Renal pelvis (tissue), 12 donors: ENCODE data around the gene SERP1. TPM values are rescaled to one million over a fixed set of nuclear protein-coding genes. Genes with fewer than 3 reads are reported as not detected.

ENCODE experiments used
- DNase-seq: peaks from one replicate; pipeline ENCODE4 v3.0.0-alpha.2; 2013
- long read RNA-seq, 16 experiments: transcript quantifications; one replicate each; lab custom pipeline, GENCODE V29; 2026
- polyA plus RNA-seq, 3 donors: library from polyadenylated mRNA; unstranded; fragments of 120-200 nt; gene quantifications; one replicate each; pipeline ENCODE4 v1.2.1, GENCODE V29; 2013; ENCODE audit not compliant: insufficient read length in 3 of 3

Gene SERP1
- polyA plus RNA-seq, result 100 to 1,000 TPM; 113 to 124 (median 115) TPM
- long read RNA-seq, donor 1, transcript SERP1-206 (2 exons, 1,596 nt), result minor isoform, 5 of 251 reads
- long read RNA-seq, donor 1, transcript SERP1-201 (3 exons, 3,171 nt), result major isoform, 67 of 251 reads
- long read RNA-seq, donor 1, partial matches to known transcripts, result 176 of 251 reads
- long read RNA-seq, donor 1, other reads (novel, unspliced or antisense), result 0 of 251 reads
- long read RNA-seq, donor 2, transcript SERP1-201 (3 exons, 3,171 nt), result major isoform, 93 of 95 reads
- long read RNA-seq, donor 2, partial matches to known transcripts, result 0 of 95 reads
- long read RNA-seq, donor 2, other reads (novel, unspliced or antisense), result 0 of 95 reads
- long read RNA-seq, donor 3, transcript SERP1-201 (3 exons, 3,171 nt), result major isoform, 77 of 101 reads
- long read RNA-seq, donor 3, partial matches to known transcripts, result 18 of 101 reads
- long read RNA-seq, donor 3, other reads (novel, unspliced or antisense), result 0 of 101 reads
- long read RNA-seq, donor 4, transcript SERP1-201 (3 exons, 3,171 nt), result major isoform, 83 of 98 reads
- long read RNA-seq, donor 4, transcript SERP1-206 (2 exons, 1,596 nt), result minor isoform, 5 of 98 reads
- long read RNA-seq, donor 4, partial matches to known transcripts, result 8 of 98 reads
- long read RNA-seq, donor 4, other reads (novel, unspliced or antisense), result 0 of 98 reads
- long read RNA-seq, donor 5, transcript SERP1-206 (2 exons, 1,596 nt), result minor isoform, 5 of 55 reads
- long read RNA-seq, donor 5, transcript SERP1-201 (3 exons, 3,171 nt), result major isoform, 49 of 55 reads
- long read RNA-seq, donor 5, partial matches to known transcripts, result 0 of 55 reads
- long read RNA-seq, donor 5, other reads (novel, unspliced or antisense), result 0 of 55 reads
- long read RNA-seq, donor 6, transcript SERP1-201 (3 exons, 3,171 nt), result major isoform, 66 of 165 reads
- long read RNA-seq, donor 6, transcript SERP1-206 (2 exons, 1,596 nt), result minor isoform, 5 of 165 reads
- long read RNA-seq, donor 6, partial matches to known transcripts, result 94 of 165 reads
- long read RNA-seq, donor 6, other reads (novel, unspliced or antisense), result 0 of 165 reads
- long read RNA-seq, donor 7, transcript SERP1-206 (2 exons, 1,596 nt), result minor isoform, 9 of 170 reads
- long read RNA-seq, donor 7, transcript SERP1-201 (3 exons, 3,171 nt), result major isoform, 114 of 170 reads
- long read RNA-seq, donor 7, partial matches to known transcripts, result 46 of 170 reads
- long read RNA-seq, donor 7, other reads (novel, unspliced or antisense), result 0 of 170 reads
- long read RNA-seq, donor 8, transcript SERP1-201 (3 exons, 3,171 nt), result major isoform, 45 of 52 reads
- long read RNA-seq, donor 8, transcript SERP1-206 (2 exons, 1,596 nt), result minor isoform, 6 of 52 reads
- long read RNA-seq, donor 8, partial matches to known transcripts, result 0 of 52 reads
- long read RNA-seq, donor 8, other reads (novel, unspliced or antisense), result 0 of 52 reads
- long read RNA-seq, donor 9, transcript SERP1-206 (2 exons, 1,596 nt), result minor isoform, 6 of 285 reads
- long read RNA-seq, donor 9, transcript SERP1-201 (3 exons, 3,171 nt), result major isoform, 104 of 285 reads
- long read RNA-seq, donor 9, partial matches to known transcripts, result 121 of 285 reads
- long read RNA-seq, donor 9, other reads (novel, unspliced or antisense), result 52 of 285 reads
- long read RNA-seq, donor 10, transcript SERP1-201 (3 exons, 3,171 nt), result major isoform, 63 of 74 reads
- long read RNA-seq, donor 10, transcript SERP1-206 (2 exons, 1,596 nt), result minor isoform, 5 of 74 reads
- long read RNA-seq, donor 10, partial matches to known transcripts, result 0 of 74 reads
- long read RNA-seq, donor 10, other reads (novel, unspliced or antisense), result 0 of 74 reads
- long read RNA-seq, donor 11, transcript SERP1-206 (2 exons, 1,596 nt), result minor isoform, 6 of 75 reads
- long read RNA-seq, donor 11, transcript SERP1-201 (3 exons, 3,171 nt), result major isoform, 61 of 75 reads
- long read RNA-seq, donor 11, partial matches to known transcripts, result 6 of 75 reads
- long read RNA-seq, donor 11, other reads (novel, unspliced or antisense), result 0 of 75 reads
- long read RNA-seq, donor 12, transcript SERP1-201 (3 exons, 3,171 nt), result major isoform, 94 of 259 reads
- long read RNA-seq, donor 12, partial matches to known transcripts, result 127 of 259 reads
- long read RNA-seq, donor 12, other reads (novel, unspliced or antisense), result 31 of 259 reads
- long read RNA-seq, donor 13, transcript SERP1-201 (3 exons, 3,171 nt), result major isoform, 34 of 56 reads
- long read RNA-seq, donor 13, partial matches to known transcripts, result 17 of 56 reads
- long read RNA-seq, donor 13, other reads (novel, unspliced or antisense), result 0 of 56 reads
- long read RNA-seq, donor 14, result 0 reads
- long read RNA-seq, donor 15, transcript SERP1-206 (2 exons, 1,596 nt), result minor isoform, 6 of 347 reads
- long read RNA-seq, donor 15, transcript SERP1-201 (3 exons, 3,171 nt), result major isoform, 118 of 347 reads
- long read RNA-seq, donor 15, partial matches to known transcripts, result 173 of 347 reads
- long read RNA-seq, donor 15, other reads (novel, unspliced or antisense), result 48 of 347 reads
- long read RNA-seq, donor 16, transcript SERP1-206 (2 exons, 1,596 nt), result minor isoform, 5 of 109 reads
- long read RNA-seq, donor 16, transcript SERP1-201 (3 exons, 3,171 nt), result major isoform, 95 of 109 reads
- long read RNA-seq, donor 16, partial matches to known transcripts, result 8 of 109 reads
- long read RNA-seq, donor 16, other reads (novel, unspliced or antisense), result 0 of 109 reads

DNA sequence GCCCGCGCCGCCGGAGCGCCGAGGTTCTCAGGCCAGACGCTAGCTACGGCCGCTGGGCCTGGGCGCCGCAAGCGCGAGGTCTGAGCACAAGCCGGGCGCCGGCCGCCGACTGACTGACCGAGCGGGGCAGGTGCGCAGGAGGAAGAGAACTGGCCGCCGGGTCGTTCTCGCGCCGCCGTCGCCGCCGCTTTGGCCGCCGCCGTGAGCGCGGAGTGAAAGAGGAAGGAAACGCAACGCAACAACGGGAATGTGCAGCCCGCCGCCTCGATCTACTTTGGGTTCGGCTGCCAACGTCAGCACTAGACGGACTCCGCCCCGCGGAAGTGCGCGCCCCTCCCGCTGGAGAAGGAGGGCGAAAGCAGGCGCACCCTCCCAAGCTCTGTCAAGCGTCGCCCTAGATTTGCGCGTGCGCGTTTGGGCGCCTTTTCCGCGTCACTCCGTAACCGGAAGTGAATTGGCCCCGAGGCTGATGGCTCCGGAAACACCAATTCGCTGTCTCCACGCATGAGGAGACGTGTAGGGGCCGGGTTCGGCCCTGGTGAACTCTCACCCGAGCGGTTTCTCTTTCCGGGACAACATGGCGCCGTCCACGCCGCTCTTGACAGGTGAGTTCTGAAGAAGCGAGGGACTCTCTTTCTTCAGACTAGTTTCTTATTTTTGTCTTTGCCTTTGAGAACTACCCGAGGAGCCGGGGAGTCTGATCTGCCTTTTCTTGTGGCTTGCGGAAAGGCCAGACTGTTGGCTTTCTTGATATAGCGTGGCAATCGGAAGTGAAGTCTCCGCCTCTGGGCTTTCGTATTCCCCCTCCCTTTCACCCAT is at the start of gene SERP1, which contains the start of gene EIF2A:
TSS of gene SERP1 (minus strand) at position 271 of the 819 bp plus-strand sequence. CDS start 361 bp downstream, outside the sequence.
TSS of gene EIF2A (plus strand) at position 562 of the 819 bp plus-strand sequence. CDS start at position 578, 16 bp downstream.
- peak; percentile 99 for DNase-seq

DNA sequence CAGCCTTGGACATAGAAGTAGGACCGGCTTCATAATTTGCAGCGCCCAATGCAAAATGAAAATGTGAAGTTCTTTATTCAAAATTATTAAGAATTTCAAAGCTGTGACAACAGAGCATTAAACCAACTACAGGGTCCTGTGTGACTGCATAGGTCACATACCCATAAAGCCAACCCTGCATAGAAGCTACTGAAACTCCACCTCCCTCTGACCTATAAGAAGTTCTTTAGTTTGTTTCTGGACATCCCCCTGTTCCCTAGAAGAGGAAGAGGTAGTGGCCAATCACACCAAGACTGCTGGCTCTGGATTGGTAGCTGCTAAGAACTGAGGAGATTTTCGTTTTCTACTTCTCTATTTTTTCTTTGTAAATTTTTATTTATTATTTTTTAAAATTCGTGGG is 47.9 kb upstream of the SERP1 start:
- DNase-seq, result no peak

DNA sequence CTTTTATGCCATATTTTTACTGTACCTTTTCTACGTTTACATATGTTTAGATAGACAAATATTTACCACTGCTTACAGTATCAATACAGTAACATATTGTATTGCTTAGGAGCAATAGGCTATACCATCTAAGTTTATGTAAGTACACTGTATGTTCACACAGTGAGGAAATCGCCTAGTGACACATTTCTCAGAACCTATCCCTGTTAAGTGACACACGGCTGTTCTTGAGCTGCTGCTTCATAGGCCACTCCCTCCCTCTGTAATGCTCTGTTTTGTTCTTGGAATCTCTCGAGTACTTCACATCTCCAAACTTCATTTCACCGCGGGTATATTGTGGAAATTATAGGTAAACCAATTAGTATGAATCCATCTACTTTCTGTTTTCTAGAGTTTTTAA is 43.5 kb upstream of the SERP1 start:
- no peak for DNase-seq

DNA sequence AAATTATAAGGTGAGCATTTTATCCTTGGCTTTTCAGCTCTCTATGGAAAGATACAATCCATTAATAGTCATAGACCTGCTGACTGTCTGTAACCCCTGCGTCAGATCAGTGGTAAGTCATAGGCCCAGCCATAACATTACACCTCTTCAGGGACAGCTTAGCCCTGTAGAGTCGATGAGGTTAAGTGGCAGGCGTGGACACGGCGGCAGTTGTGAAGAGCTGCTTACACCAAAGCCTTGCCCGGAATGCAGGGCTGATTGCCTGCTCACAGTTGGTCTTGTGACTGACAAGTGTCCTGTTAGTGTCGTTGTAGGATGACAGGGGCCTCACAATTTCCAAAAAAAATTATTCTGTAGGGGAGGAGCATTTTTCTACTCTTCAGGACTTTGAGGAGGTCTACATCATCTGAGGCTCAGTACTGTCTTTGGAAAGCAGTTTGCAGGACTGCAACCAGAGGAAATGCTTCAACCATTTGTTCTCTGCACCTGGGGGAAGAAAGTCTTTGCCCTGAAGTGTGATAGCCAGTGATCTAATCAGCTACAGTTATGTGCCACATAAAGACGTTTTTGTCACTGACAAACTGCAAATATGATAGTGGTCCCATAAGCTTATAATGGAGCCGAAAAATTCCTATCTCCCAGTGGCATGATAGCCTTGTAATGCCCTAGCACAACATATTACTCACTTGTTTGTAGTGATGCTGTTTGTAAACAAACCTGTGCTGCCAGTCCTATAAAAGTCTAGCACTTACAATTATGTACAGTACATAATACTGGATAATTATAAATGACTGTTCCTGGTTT is 41.9 kb upstream of the SERP1 start:
- DNase-seq, result no peak

DNA sequence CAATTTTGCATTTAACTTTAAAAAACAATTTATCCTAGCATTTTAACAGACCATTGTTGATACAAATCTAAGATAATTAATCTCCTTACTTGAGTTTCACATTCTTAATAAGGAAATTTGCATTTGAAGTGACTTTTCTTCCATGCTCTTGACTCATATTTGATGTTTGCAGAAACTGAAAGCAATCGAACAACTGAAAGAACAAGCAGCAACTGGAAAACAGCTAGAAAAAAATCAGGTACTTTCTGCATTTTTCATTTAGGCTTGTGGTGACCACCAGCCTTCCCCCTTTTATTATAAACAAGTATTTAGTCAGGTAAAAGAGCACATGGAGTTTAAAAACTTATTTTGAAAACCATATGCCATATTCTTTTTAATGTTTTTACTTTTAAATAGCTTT is 36.7 kb upstream of the SERP1 start:
- DNase-seq, result no peak

DNA sequence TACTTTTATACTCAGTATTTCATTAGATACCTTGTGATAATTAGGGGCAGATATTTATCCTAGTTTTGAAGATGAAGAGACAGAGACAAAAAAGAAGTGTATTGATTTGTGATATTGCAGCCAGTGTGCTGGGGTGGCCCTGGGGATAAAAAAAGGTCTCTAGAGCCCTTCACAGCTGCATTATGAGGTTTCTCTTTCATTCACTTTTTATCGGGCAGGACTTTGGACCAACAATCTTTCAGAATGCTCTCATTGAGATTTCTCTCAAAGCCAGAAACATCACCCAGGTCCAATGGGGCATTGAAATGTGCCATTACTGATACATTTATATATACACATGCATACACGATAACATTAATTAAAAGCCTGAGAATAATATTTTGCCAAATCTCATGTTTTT is 36.3 kb upstream of the SERP1 start:
- DNase-seq, result no peak

DNA sequence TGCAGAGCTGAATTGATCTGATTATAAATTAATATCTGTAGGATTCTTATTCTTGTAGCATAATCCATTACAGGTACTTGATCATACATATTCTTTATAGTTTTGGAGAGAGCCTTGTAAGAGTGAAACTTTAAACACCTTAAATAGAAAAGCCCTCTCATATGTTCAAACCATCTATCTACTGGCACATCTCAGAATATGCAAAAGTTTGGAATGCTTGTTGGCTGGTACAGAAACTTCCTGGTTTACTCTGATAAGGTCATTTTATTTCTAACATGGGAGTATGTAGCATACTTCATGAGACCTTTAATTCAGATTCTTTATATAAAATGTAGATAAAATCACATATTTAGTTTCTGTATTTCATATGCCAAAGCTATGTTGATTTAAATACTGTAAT is 34.9 kb upstream of the SERP1 start:
- DNase-seq, result no peak

DNA sequence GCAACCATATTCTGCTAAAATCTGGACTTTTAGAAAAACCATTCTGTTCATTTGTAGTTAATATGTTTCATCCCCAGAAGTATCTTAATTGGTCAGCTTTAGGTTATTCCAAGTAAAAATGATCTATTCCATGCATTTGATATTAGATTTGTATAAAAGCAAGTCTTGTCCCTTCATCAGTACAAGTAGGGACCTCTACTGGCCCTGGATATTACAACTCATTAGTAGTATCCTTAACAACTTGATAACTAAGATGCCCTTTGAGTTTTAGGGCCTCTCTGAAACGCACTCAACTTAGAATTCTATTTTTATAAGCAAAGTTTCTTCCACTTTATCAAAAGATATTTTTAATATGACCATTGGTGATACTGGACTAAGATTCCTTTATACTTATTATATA is 31.6 kb upstream of the SERP1 start:
- DNase-seq, result no peak

DNA sequence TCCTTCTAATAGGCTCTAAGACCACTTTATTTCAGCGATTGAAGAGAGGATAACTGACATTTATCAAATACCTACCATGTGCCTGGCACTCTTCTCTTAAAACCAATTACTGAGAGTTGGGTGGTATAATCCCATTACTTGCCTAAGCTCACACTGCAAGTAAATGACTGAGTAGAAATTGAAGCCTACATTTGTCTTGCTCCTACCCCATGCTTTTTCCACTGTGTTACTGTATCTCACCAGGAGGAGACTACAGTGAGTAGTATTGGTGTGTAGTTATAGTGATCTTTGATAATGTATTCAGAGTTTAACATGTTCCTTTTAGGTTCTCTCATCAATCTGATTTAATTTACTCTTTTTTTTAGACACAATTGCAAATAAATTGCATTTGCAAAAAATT is 21.0 kb upstream of the SERP1 start:
- DNase-seq, result no peak

DNA sequence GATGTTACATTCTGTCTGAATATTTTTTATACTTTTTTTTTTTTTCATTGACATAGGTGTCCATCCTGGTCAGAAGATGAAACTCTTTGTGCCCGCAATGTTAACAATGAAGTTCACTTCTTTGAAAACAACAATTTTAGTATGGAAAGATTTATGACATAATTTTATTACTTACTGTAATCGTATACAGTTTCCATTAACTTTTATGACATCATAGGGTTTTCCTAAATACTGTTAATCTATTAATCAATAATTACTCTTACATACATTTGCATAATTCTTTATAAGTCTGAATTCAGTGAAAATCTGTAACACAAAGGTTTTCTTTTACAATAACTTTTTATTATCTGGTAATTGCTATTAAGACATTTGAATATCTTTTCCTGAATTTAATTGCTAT is 17.9 kb upstream of the SERP1 start:
- DNase-seq, result no peak

DNA sequence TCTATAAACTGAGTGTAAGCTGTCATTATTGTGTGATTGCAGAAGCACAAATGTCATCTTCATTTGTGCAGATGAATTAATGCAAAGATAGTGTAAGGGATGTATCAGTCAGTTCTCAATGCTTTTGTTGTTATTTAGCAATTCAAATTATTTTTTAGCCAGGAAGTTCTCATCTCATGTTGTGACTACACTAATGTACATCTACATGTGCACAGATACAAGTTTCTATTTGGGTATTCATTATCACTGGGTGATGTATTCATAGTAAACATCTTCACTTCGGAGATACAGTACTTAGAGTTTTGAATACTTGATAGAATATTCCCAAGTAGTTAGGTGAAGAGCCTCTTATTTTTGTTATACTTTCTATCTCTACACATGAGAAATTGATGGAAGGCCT is 11.4 kb upstream of the SERP1 start:
- no peak for DNase-seq

DNA sequence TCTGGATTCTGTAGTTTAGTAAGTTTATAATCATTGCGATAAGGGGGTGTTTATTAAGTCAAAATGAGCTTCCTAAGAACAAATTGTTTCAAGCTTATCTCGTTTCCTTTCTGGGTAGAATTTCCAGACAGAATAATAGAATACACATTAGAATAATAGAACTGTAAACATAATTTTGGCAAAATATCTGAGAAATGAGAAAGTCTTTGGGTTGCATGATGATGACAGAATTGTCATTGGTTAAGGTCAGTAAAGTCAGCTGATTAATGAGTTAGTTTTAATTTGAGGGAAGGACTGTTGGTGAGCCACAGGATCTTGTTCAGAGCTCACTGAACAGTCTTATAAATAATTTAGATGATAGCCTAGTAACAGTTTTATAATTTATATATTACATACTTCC is 10.5 kb upstream of the SERP1 start:
- DNase-seq, result no peak

DNA sequence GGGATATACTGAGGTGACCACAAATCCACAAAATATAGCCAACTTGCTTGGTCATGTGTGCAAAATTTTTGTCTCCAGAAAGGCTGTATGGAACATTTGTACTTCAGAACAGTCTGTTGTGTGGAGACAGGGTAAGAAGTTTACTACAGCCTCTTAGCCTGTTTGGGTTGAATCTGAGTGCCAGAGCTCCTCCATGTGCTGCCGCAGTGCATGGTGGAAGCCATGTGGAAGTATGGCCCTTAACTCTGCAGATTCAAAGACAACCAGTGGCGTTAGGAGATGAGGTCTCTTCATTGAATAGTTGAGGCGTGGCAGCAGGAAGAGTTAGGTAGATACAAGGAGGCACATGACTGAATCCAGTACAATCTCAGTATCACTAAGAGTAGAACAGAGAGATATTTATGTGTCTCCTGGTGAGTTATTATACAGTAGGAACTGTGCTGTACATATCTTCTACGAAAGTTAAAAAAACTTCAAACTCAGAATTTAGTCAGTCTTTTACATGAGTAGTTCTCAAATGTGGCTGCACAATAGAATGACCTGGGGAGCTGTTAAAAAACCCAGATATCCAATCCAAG is 9.7 kb upstream of the SERP1 start:
- DNase-seq, result no peak

DNA sequence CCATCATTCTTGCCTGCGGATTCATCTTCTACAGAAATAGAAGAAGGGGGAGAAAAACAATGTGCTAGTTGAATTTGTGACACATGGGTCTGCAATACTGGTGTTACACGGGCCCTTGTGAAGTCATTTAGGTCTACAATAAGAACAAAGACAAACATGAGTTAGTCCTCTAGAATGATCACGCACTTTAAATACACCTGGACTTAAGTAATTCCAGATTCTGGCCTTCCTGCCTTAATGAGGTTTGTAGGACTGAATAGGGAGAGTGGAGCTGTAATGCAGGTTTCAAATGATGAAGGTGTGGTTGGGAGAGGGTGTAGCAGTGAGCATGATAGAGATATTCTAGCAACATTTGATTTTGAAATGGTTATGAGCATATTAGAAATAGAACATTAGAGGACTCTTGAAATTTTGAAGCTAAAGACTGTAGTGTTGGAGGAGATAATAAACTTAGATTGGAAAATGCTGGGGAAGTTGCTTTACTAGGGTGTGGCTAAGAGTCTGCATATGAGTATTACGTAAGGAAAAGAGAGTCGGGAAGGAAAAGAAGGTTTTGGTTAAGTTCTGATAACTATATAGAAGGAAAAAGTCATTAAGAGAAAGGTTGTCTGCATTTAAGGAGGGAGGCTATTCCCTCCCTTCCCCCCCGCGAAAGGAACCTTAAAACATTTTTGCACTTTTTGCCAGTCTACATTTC is 897 bp upstream of the SERP1 start:
- DNase-seq, result no peak

DNA sequence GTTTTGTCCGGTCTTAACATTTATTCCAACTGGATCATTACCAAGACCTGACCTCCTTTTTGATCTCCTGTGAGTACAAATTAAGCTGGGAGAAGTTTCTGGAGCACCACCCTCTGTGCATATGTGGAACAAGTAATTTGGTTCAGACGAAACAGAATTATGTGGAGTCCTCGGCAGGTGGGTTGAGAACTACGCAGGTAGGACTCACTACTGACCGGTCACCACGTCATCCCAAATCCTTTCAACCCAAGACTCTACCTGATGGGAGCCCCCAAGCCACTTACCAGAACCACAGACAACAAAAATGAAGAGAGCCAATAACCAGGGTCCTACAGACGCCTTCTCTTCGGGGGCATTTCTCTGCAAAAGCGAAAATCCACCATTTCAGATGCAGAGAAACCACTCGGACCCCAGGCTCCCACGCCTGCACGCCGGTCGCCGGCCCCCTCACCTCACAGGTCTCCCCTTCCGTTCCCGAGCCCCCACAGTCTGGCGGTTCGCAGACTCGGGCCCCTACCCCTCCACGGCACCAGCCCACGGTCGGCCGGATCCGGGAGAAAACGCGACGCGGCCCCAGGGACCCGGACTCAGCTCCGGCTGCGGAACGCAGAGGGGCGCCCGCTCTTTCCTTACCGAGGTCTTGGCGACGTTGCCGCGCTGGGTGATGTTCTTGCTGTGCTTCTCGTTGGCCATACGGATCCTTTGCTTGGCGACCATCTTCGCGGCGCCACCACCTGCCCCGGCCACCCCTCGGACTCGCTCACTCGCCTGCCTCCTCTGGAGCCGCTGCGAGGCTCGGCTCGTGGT is 674 bp downstream of the SERP1 start:
- DNase-seq, result no peak
